Thyroid gland (tissue), 4 donors: Measurements from ENCODE around the gene RPGRIP1.
"Not testable (repeated sequence)": the region's sequence is repeated elsewhere in the genome, so short reads cannot be mapped to it uniquely, and the experiment has no call there.

Source experiments
- POLR2A ChIP-seq, 2 donors: fragments of 450-650 bp; IDR thresholded peaks; one replicate each; pipeline ENCODE4 v1.6.1; 2017; ENCODE audit warnings: antibody characterized with exemption in 2 of 2, mild to moderate bottlenecking in 2 of 2, moderate library complexity in 1 of 2
- TF ChIP-seq, protein P1 (sequence below), 6 experiments: fragments of 200-600 bp in 3 of 6; fragments of 450-650 bp in 3 of 6; sonication (generic) in 3 of 6; IDR thresholded peaks; one replicate each; pipeline ENCODE4 v1.5.1; 2016 to 2019; ENCODE audit warnings: antibody characterized with exemption in 6 of 6, mild to moderate bottlenecking in 2 of 6, inconsistent platforms in 1 of 6, moderate library complexity in 1 of 6

DNA sequence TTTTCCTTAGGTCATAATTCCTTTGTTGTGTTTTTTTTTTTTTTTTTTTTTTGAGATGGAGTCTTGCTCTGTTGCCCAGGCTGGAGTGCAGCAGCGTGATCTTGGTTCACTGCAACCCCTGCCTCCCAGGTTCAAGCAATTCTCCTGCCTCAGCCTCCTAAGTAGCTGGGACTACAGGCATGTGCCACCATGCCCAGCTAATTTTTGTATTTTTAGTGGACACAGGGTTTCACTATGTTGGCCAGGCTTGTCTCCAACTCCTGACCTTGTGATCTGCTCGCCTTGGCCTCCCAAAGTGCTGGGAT is 22.9 kb downstream of the RPGRIP1 start:
- TF ChIP-seq, protein P1, sequence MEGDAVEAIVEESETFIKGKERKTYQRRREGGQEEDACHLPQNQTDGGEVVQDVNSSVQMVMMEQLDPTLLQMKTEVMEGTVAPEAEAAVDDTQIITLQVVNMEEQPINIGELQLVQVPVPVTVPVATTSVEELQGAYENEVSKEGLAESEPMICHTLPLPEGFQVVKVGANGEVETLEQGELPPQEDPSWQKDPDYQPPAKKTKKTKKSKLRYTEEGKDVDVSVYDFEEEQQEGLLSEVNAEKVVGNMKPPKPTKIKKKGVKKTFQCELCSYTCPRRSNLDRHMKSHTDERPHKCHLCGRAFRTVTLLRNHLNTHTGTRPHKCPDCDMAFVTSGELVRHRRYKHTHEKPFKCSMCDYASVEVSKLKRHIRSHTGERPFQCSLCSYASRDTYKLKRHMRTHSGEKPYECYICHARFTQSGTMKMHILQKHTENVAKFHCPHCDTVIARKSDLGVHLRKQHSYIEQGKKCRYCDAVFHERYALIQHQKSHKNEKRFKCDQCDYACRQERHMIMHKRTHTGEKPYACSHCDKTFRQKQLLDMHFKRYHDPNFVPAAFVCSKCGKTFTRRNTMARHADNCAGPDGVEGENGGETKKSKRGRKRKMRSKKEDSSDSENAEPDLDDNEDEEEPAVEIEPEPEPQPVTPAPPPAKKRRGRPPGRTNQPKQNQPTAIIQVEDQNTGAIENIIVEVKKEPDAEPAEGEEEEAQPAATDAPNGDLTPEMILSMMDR (IDR thresholded peaks at IDR 0.05) = not testable (repeated sequence)
- TF ChIP-seq POLR2A (IDR thresholded peaks at IDR 0.05) = not testable (repeated sequence)
